Measurements from ENCODE around the gene AHNAK2.

GRCh38 chr14:104994978-104995377 lies 16.8 kb upstream of the AHNAK2 start:
- TF ChIP-seq CTCF (IDR thresholded peaks at IDR 0.05) (no peak), POLR2A (IDR thresholded peaks at IDR 0.05) (no peak)

All from testis (tissue), 2 donors.